Mucosa of rectum (tissue), 2 donors: ENCODE results near the gene LYPD1.

Experiments used
- H3K27ac ChIP-seq, 2 donors: one replicate each; pipeline ENCODE4 v1.7.0; 2013; ENCODE audit warnings: inconsistent platforms in 2 of 2, low read depth in 2 of 2, low read length in 2 of 2
- H3K27me3 ChIP-seq, 2 donors: one replicate each; pipeline ENCODE4 v1.7.0; 2013; ENCODE audit warnings: low read length in 2 of 2; ENCODE audit not compliant: control insufficient read depth in 2 of 2, insufficient read depth in 2 of 2
- H3K36me3 ChIP-seq, 2 donors: one replicate each; pipeline ENCODE4 v1.7.0; 2013; ENCODE audit warnings: low read length in 2 of 2; ENCODE audit not compliant: control insufficient read depth in 2 of 2, insufficient read depth in 2 of 2
- H3K4me1 ChIP-seq, 2 donors: one replicate each; pipeline ENCODE4 v1.7.0; 2013; ENCODE audit warnings: low read length in 2 of 2, mild to moderate bottlenecking in 1 of 2; ENCODE audit not compliant: control insufficient read depth in 2 of 2, insufficient read depth in 2 of 2
- H3K4me3 ChIP-seq, 2 donors: one replicate each; pipeline ENCODE4 v1.7.0; 2013; ENCODE audit warnings: low read length in 2 of 2
- H3K9ac ChIP-seq, 2 donors: one replicate each; pipeline ENCODE4 v1.7.0; 2013; ENCODE audit warnings: low read length in 2 of 2, low read depth in 1 of 2, mild to moderate bottlenecking in 1 of 2
- H3K9me3 ChIP-seq, 2 donors: one replicate each; pipeline ENCODE4 v1.7.0; 2013; ENCODE audit warnings: low read length in 2 of 2; ENCODE audit not compliant: control insufficient read depth in 2 of 2
- donor health status: healthy.
- donor health status: Normal muscosa, but diverticular disease.

Gene LYPD1

DNA sequence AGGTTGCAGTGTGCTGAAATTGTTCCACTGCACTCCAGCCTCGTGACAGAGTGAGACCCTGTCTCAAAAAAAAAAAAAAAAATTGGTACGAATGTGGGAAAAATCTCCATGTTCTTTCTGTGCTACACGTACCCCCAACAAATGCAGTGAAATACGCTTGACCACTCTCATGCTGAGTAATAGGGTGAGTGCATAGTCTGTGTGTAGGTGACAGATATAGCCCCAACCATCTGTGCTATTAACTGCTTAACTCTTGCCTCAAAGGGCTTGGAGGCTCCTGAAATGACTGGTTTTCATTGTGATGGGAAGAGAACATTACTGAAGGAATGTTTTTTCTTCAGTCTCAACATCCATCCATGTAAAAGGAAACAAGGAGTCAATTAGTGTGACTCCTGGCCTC lies 15.7 kb downstream of the LYPD1 start:
- no peak overlapping the region for H3K9ac ChIP-seq
- H3K9me3 ChIP-seq: no peaks in the 10 kb centered on the region
- no peaks in the 10 kb centered on the region for H3K4me1 ChIP-seq
- H3K36me3 ChIP-seq: no peaks in the 10 kb centered on the region
- no peak overlapping the region for H3K27ac ChIP-seq
- H3K4me3 ChIP-seq: no peak overlapping the region
- no peaks in the 10 kb centered on the region for H3K27me3 ChIP-seq

DNA sequence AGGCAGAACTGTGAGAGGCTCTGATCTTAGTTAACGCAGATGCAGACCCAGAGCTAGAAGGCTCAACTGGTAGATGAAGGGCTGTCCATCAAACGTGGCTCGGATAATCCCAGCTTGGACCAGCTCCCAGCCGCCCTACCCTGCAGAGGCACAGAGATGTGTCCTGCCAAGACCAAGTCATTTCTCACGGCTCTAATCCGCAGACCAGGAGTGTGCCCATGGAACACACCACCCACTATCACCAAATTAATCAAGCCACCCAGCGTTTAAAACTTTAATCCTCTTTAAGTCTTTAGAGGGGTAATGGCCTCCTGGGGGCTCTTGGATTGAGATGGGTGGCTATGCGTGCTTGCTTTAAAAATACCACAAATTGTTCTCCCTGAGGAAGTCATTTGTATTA lies 17.5 kb downstream of the LYPD1 start:
- Histone ChIP-seq H3K9ac (no peak overlapping the region), H3K4me3 (no peak overlapping the region), H3K36me3 (no peaks in the 10 kb centered on the region), H3K4me1 (no peaks in the 10 kb centered on the region), H3K27me3 (no peaks in the 10 kb centered on the region), H3K9me3 (no peaks in the 10 kb centered on the region), H3K27ac (no peak overlapping the region)

DNA sequence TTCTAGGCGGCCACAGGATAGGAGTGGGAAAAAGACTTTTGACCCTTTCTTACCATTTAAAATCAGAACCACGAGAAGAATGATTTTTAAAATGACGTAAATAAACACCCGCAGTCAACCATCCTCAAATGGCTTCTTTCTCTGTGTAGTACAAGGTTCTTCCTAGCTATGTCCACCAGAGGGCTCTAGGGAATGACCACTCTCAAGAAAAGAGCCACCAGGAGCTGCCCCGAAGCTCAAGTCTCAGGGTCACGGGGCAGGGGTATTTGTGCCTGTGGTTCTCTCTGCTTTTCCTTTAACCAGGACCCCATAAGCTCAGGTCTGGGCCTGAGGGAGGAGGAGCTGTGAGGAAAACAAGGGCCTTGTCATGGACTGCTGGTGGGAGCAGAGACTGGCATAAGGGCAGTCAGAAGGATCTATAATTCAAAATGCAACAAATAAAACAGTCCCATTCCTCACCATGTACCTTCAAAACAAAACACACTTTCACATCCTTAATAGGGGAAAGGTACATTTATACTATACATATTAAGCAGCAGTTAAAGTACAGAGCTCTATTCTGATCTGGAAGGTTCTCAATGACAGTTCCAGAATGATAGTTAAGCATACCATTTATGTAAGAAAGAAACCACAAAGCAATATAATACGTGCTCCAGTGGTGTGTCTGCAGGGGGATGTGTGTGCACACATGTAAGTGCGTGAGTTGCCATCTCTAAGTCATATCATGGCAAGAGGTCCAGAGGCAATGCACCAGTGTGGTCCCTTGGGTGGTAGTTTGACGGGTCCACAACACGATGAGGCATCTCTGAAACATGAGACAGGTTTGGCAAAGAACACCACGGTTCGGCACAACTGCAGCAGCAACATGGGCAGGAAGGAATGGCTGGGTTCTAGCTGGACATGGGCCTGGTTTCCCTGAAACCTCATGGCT lies 18.6 kb downstream of the LYPD1 start:
- Histone ChIP-seq H3K36me3 (no peaks in the 10 kb centered on the region), H3K4me1 (no peaks in the 10 kb centered on the region), H3K9ac (no peak overlapping the region), H3K4me3 (no peak overlapping the region), H3K9me3 (no peaks in the 10 kb centered on the region), H3K27me3 (no peaks in the 10 kb centered on the region), H3K27ac (no peak overlapping the region)

DNA sequence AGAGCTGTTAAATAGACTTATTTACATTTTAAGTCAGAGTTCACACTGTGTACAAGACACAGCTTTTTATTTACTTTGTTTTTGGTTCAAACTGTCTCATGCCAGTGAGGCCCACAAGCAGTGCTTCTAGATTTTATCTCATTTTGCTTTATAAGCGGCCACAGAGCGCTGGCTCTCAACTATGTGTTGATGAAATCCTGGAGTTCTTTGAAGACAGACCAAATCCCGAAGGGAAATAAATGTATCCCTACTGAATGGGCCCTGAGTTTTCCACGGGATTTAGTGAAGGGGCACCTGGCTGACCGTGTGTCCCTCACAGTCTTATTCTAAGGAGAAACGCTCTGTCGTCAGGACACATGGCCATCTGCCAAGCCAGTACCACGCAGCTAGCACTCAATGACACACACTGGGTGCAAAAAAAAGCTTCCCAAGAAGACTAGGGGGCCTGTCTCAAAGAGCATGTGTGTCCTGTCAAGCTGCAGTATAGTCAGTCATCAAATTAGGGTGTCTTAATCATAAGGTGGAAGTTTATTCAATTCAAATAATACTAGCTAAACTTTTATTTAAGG lies 23.4 kb downstream of the LYPD1 start:
- no peaks in the 10 kb centered on the region for H3K9me3 ChIP-seq
- no peaks in the 10 kb centered on the region for H3K4me1 ChIP-seq
- H3K27ac ChIP-seq: no peak overlapping the region
- H3K27me3 ChIP-seq: no peaks in the 10 kb centered on the region
- H3K9ac ChIP-seq: no peak overlapping the region
- no peaks in the 10 kb centered on the region for H3K36me3 ChIP-seq
- H3K4me3 ChIP-seq: no peak overlapping the region

DNA sequence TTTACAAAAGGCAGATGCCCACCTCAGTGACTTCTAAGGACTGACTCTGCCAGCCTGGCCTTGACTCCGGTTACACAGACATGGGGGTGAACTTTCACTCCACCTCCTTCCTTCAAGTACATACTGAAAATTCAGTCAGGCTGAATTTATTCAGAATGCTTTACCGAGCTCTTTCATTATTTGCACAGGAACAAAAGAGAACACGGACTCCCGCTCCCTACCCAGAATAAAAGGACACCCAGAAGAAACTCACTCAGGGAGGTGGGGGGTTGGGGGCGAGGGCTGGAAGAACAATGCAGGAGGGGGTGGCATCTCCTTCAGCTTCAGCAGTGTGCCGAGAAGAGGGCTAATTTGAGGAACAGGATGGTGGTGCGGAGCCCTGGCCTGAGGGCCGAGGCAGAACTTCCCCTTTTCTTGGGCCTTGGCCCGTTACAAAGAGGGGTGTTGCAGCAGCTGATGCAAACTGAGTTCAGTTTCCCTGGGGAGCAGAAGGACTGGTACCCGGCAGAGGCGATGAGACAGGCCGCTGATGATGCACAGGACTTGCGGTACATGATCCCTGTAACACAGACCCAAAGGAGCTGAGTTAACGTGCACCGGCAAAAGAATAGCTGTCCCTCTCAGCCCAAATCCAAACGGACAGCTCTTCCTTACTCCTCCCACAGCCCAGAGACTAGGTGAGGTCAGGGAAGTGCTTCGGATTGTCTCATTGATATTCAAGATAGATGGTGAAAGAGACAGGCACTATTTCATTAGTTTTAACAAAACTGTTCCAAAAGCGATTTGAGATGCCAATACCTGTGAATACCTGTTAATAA lies 24.1 kb downstream of the LYPD1 start:
- H3K27ac ChIP-seq: no peak overlapping the region
- H3K4me1 ChIP-seq: no peaks in the 10 kb centered on the region
- no peaks in the 10 kb centered on the region for H3K27me3 ChIP-seq
- H3K4me3 ChIP-seq: no peak overlapping the region
- no peaks in the 10 kb centered on the region for H3K36me3 ChIP-seq
- no peaks in the 10 kb centered on the region for H3K9me3 ChIP-seq
- no peak overlapping the region for H3K9ac ChIP-seq

DNA sequence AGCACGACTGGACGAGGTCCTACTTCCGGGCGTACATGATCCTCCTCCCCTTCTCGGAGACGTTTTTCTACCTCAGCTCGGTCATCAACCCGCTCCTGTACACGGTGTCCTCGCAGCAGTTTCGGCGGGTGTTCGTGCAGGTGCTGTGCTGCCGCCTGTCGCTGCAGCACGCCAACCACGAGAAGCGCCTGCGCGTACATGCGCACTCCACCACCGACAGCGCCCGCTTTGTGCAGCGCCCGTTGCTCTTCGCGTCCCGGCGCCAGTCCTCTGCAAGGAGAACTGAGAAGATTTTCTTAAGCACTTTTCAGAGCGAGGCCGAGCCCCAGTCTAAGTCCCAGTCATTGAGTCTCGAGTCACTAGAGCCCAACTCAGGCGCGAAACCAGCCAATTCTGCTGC lies 24.8 kb downstream of the LYPD1 start:
- Histone ChIP-seq H3K36me3 (no peaks in the 10 kb centered on the region), H3K4me3 (no peak overlapping the region), H3K4me1 (no peaks in the 10 kb centered on the region), H3K9ac (no peak overlapping the region), H3K9me3 (no peaks in the 10 kb centered on the region), H3K27ac (no peak overlapping the region), H3K27me3 (no peaks in the 10 kb centered on the region)

DNA sequence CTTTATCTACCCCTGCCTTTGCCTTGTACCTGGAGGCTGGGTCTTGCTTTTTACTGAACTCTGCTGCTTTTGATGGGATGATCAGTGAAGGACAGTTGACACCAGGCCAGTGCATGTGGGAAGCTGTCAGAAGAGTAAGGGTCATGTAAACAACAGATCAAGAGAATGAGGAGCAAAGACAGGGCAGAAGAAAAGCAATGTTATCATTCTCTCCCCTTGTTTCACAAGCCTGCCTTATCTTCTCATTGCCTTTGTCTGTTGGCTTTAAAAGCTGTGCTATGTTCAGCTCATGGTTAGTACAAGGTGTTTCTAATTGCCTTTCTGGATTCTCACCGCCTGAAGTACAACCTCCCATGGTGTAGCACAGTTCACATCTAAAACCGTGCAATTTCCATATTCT lies 27.6 kb downstream of the LYPD1 start:
- H3K9me3 ChIP-seq: peaks cover 0 to 3% of the 10 kb centered on the region in 2 donors
- no peak overlapping the region for H3K27ac ChIP-seq
- no peaks in the 10 kb centered on the region for H3K36me3 ChIP-seq
- no peak overlapping the region for H3K4me3 ChIP-seq
- H3K9ac ChIP-seq: no peak overlapping the region
- H3K27me3 ChIP-seq: no peaks in the 10 kb centered on the region
- H3K4me1 ChIP-seq: no peaks in the 10 kb centered on the region

DNA sequence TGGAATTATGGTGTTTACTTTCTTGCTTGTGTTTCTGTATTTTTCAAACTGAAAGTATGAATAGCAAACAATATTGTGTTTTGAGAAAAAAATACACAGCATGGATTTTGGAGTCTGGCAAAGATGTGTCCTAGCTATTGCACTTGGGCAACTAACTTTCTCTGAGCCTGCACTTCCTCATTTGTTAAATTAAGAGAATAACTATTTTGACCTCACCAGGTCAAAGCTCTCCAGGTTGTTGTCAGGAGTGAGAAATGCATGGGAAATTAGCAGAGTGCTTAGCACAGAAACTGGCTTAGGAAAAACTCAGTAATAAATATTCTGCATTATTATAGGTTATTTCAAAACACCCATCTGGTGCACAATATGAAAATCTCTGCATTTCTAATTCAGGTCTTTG lies 28.2 kb downstream of the LYPD1 start:
- Histone ChIP-seq H3K9ac (no peak overlapping the region), H3K4me1 (no peaks in the 10 kb centered on the region), H3K4me3 (no peak overlapping the region)

DNA sequence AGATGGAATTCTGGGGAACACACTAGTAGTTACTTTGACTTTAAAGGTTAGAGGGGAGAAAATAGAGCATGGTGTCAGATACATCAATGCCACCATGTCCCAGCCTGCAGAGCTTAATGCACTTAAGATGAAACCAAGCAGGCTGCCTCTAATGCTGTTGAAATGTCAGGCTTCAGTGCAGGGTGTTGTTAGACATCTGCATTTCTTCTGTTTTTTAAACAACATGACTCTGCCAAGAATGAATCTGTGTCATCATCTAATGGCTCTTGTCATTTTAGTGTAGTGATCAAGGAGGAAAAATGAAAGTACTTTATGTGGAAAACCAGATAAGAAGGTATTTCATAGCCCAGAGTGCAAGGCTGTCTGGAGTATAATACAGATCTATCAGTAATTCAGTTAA lies 29.9 kb downstream of the LYPD1 start:
- no peak overlapping the region for H3K4me3 ChIP-seq

More for the DNA sequence above, 28.2 kb downstream of the LYPD1 start:
- H3K27me3 ChIP-seq: no peaks in the 10 kb centered on the region
- no peaks in the 10 kb centered on the region for H3K36me3 ChIP-seq
- H3K27ac ChIP-seq: no peak overlapping the region
- peaks cover 0 to 3% of the 10 kb centered on the region in 2 donors for H3K9me3 ChIP-seq

More for the DNA sequence above, 29.9 kb downstream of the LYPD1 start:
- Histone ChIP-seq H3K9ac (no peak overlapping the region), H3K9me3 (peaks cover 0 to 3% of the 10 kb centered on the region in 2 donors), H3K27ac (no peak overlapping the region), H3K4me1 (no peaks in the 10 kb centered on the region), H3K36me3 (no peaks in the 10 kb centered on the region), H3K27me3 (no peaks in the 10 kb centered on the region)
